ENCODE results near the gene MTRF1L. TPM values are rescaled to one million over a fixed set of nuclear protein-coding genes. Genes with fewer than 3 reads are reported as not detected.

MTRF1L gene
- total RNA-seq, 1 experiment from 2014 or later = 19.1 TPM

DNA sequence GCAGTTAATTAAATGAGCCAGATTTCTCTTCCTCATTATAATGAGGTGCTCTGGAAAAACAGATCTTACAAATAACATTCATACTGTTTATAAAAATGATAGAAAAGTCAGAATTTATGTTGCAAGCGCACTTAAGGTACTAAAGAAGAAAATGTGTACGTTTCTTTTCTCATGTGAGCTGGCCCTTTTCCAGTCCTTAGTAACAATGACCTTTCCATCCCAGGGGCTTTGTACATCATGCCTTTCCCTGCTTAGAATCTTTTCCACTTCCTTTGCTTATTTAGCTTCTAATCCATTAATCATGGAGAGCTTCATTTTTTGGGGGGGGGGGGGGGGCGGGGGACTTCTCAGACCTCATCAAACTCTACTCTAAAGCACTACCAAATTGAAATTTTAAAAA, 24.5 kb downstream of the MTRF1L start:
- DNase-seq (no peak), ATAC-seq (no peak)
- Histone ChIP-seq H3K27me3 (ENCODE audit: low read length) (no peaks in the 10 kb centered on the region), H3K4me1 (ENCODE audit: insufficient read depth, low read length) (peaks cover 16% of the 10 kb centered on the region), H3K9me2 (replicated peaks; ENCODE audit: low read length) (no peaks in the 10 kb centered on the region), H3K79me2 (ENCODE audit: low read length) (peaks cover 98% of the 10 kb centered on the region), H2AFZ (ENCODE audit: low read length) (no peak overlapping the region), H3K4me3 (ENCODE audit: low read length) (no peak overlapping the region), H3K9ac (ENCODE audit: low read length) (no peak overlapping the region), H3K9me3 (ENCODE audit: low read length) (no peaks in the 10 kb centered on the region), H3F3A (ENCODE audit: low read length, unreplicated experiment) (no peaks in the 10 kb centered on the region), H4K20me1 (ENCODE audit: low read length) (peaks cover 62% of the 10 kb centered on the region), H3K4me2 (ENCODE audit: low read length) (no peak overlapping the region), H3K27ac (ENCODE audit: low read length) (no peak overlapping the region), H3K36me3 (ENCODE audit: low read depth, low read length) (peaks cover 46% of the 10 kb centered on the region)
- ChIA-PET CTCF (interaction anchor here (0.6 to 0.8 kb wide), 2 partner anchors 24 to 147 kb away, joined by 3 read pairs; no protein-coding TSS in a partner anchor), POLR2A (ENCODE audit: unreplicated experiment) (no interaction called here)
- TF ChIP-seq EZH2phosphoT487 (IDR thresholded peaks at IDR 0.05; ENCODE audit: borderline replicate concordance, low read length) = no peak
- TF ChIP-seq EZH2 (IDR thresholded peaks at IDR 0.05; ENCODE audit: low read length, unreplicated experiment) = no peak
- TF ChIP-seq, protein P1, sequence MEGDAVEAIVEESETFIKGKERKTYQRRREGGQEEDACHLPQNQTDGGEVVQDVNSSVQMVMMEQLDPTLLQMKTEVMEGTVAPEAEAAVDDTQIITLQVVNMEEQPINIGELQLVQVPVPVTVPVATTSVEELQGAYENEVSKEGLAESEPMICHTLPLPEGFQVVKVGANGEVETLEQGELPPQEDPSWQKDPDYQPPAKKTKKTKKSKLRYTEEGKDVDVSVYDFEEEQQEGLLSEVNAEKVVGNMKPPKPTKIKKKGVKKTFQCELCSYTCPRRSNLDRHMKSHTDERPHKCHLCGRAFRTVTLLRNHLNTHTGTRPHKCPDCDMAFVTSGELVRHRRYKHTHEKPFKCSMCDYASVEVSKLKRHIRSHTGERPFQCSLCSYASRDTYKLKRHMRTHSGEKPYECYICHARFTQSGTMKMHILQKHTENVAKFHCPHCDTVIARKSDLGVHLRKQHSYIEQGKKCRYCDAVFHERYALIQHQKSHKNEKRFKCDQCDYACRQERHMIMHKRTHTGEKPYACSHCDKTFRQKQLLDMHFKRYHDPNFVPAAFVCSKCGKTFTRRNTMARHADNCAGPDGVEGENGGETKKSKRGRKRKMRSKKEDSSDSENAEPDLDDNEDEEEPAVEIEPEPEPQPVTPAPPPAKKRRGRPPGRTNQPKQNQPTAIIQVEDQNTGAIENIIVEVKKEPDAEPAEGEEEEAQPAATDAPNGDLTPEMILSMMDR (conservative IDR thresholded peaks at IDR 0.05; ENCODE audit: low read depth, low read length) = no peak
- intact Hi-C loops (cut with micrococcal nuclease) = no loop called here
- BruUV-seq (replicated peaks) = no TSS peak

DNA sequence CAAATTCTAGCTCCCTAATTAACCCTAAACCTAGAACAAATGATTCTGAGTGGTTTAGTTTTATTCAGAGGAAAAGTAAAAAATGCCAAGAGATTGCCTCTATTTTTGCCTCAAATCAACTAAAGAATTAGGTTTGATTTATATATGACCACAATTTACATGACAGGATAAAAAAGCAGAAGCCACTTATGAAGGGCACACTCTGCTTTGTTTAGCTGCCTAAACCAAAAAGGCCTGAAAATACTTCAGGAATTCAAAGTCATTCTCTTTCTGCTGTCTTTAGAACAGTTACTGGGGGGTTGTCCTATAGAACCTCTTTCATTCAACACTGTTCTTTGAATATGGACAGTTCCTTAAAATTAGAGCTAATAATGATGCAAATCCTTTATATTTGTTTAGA, 25.0 kb downstream of the MTRF1L start:
- no peaks in the 10 kb centered on the region for H3F3A ChIP-seq (ENCODE audit: low read length, unreplicated experiment)
- no TSS peak for BruUV-seq (replicated peaks)
- H3K9me2 ChIP-seq (replicated peaks; ENCODE audit: low read length) = no peaks in the 10 kb centered on the region
- DNase-seq = no peak
- H3K4me3 ChIP-seq (ENCODE audit: low read length) = no peak overlapping the region
- ATAC-seq = no peak
- no peak overlapping the region for H3K27ac ChIP-seq (ENCODE audit: low read length)
- TF ChIP-seq, protein P1 (conservative IDR thresholded peaks at IDR 0.05; ENCODE audit: low read depth, low read length) = no peak
- TF ChIP-seq EZH2 (IDR thresholded peaks at IDR 0.05; ENCODE audit: low read length, unreplicated experiment) = no peak
- no peak for TF ChIP-seq EZH2phosphoT487 (IDR thresholded peaks at IDR 0.05; ENCODE audit: borderline replicate concordance, low read length)
- H3K4me1 ChIP-seq (ENCODE audit: insufficient read depth, low read length) = peaks cover 16% of the 10 kb centered on the region
- H3K27me3 ChIP-seq (ENCODE audit: low read length) = no peaks in the 10 kb centered on the region
- peaks cover 51% of the 10 kb centered on the region for H3K36me3 ChIP-seq (ENCODE audit: low read depth, low read length)
- no peaks in the 10 kb centered on the region for H3K9me3 ChIP-seq (ENCODE audit: low read length)
- CTCF ChIA-PET = interaction anchor here (0.6 to 0.8 kb wide), 2 partner anchors 23 to 147 kb away, joined by 3 read pairs; no protein-coding TSS in a partner anchor
- H3K79me2 ChIP-seq (ENCODE audit: low read length) = peaks cover 95% of the 10 kb centered on the region
- no peak overlapping the region for H2AFZ ChIP-seq (ENCODE audit: low read length)
- no peak overlapping the region for H3K9ac ChIP-seq (ENCODE audit: low read length)
- H3K4me2 ChIP-seq (ENCODE audit: low read length) = no peak overlapping the region
- intact Hi-C loops (cut with micrococcal nuclease) = no loop called here
- POLR2A ChIA-PET (ENCODE audit: unreplicated experiment) = no interaction called here
- H4K20me1 ChIP-seq (ENCODE audit: low read length) = peaks cover 62% of the 10 kb centered on the region

DNA sequence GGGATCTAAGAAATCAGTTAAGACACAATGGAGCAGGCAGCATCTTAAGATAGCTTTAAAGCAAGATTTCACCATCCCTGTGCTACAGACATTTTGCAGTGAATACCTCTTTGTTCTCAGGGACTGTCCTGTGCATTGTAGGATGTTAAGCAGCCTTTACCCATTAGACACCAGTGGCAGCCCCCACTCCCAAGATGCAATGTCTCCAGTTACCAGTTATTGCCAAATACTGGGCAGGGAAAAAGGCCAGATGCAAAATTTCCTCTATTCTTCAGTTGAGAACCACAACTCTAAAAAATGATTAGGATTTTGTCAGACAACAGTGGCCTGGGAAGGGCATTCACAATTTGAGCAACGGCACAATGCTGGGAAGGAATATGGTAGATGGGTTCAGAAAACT, 25.8 kb downstream of the MTRF1L start:
- ATAC-seq = no peak
- Histone ChIP-seq H3K9me3 (ENCODE audit: low read length) (no peaks in the 10 kb centered on the region), H3K27me3 (ENCODE audit: low read length) (no peaks in the 10 kb centered on the region), H2AFZ (ENCODE audit: low read length) (no peak overlapping the region), H3K36me3 (ENCODE audit: low read depth, low read length) (peaks cover 57% of the 10 kb centered on the region), H4K20me1 (ENCODE audit: low read length) (peaks cover 62% of the 10 kb centered on the region), H3K79me2 (ENCODE audit: low read length) (peaks cover 87% of the 10 kb centered on the region), H3K4me2 (ENCODE audit: low read length) (no peak overlapping the region), H3K9ac (ENCODE audit: low read length) (no peak overlapping the region), H3K27ac (ENCODE audit: low read length) (no peak overlapping the region), H3F3A (ENCODE audit: low read length, unreplicated experiment) (no peaks in the 10 kb centered on the region), H3K4me1 (ENCODE audit: insufficient read depth, low read length) (peaks cover 16% of the 10 kb centered on the region), H3K9me2 (replicated peaks; ENCODE audit: low read length) (no peaks in the 10 kb centered on the region), H3K4me3 (ENCODE audit: low read length) (no peak overlapping the region)
- TF ChIP-seq, protein P1 (conservative IDR thresholded peaks at IDR 0.05; ENCODE audit: low read depth, low read length) = no peak
- TF ChIP-seq EZH2phosphoT487 (IDR thresholded peaks at IDR 0.05; ENCODE audit: borderline replicate concordance, low read length) (no peak), EZH2 (IDR thresholded peaks at IDR 0.05; ENCODE audit: low read length, unreplicated experiment) (no peak)
- no peak for DNase-seq
- POLR2A ChIA-PET (ENCODE audit: unreplicated experiment) = no interaction called here
- CTCF ChIA-PET = no interaction called here
- no TSS peak for BruUV-seq (replicated peaks)
- intact Hi-C loops (cut with micrococcal nuclease) = no loop called here

All from PC-3 (cell line).